HG03520 (cell line): ENCODE data around the gene RASEF.

ENCODE experiments used
- ATAC-seq: cut with Tn5 transposase; IDR thresholded peaks from one replicate; pipeline ENCODE4 v1.9.1; 2021; ENCODE audit warnings: mild to moderate bottlenecking, moderate library complexity; ENCODE audit not compliant: unreplicated experiment

Gene RASEF

GRCh38 chr9:83013867-83014605, 48.9 kb downstream of the RASEF start:
- no peak for ATAC-seq

- ATAC-seq, result no peak
Observed at GRCh38 chr9:83012922-83013838, 49.8 kb downstream of the RASEF start.

GRCh38 chr9:83012168-83012921, 50.6 kb downstream of the RASEF start:
- no peak for ATAC-seq

DNA sequence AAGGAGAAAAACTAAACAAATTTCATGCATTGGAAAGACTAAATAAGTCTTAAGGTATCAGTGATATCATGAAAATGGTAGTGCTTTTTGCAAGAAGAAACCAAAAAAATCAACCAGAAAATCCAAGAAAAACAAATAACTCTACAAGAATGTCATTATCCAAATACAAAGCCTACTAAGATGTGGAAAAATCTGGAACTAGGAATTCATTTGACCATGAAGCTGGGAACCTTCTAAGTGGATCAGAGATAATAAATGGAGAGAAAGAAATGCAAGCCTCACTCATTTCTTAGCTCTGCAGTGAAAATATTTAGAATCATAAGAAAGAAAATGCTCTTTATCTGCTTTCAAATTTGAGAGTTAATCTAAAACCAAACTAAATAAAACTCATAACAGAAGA, 51.3 kb downstream of the RASEF start:
- ATAC-seq, result no peak

DNA sequence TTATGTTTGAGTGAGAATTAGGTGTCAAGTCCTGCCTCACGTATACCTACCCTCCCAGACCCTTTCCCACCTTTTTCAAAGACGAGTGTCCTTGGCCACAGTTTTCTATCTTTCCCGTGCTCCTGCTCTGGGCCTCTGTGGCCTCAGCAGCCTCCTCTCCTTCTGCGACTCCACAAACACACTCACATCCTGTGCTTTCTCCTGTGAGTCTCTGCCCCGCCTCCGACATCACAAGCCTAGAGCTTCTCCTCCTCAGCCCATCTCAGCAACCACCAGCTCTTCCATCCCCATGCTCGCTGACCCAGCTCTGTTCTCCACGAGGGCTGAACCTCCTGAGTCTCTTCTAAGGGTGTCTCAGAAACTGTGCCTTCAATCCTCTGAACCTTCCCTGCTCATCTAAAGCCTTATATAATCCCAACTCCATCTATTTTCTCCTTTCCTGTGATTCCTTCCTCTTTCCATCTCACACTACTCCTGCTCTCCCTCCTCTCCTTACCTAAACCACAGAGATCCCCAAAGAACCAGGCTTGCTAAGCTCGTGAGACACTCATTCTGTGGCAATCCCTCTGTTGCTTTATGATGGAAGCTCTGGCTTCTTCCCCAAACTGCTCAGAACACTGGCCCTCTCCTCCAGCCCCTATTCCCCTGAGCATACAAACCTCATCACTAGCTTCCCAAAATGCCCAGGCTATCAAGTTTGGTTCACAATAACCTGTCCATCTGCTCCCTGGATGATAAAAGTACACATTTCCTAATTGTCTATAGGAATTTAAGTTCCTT, 55.2 kb downstream of the RASEF start:
- no peak for ATAC-seq

DNA sequence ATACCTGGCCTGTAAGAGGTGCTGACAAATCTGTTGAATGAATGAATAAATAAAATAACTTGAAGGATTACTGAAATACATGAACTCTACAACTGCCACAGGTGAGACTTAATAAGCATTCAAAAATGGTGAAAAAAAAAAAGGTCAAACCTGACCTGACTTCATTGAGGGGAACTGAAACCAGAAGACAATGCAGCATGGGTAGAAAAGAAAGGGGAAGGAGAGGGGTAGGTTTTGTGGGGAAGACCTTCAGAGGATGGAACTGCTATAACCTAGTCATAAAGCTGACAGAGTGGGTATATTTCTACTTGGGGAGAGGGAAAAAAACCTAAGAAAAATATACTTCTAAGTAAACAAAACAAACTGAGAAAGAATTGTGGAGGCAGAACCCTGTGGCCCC, 56.6 kb downstream of the RASEF start:
- no peak for ATAC-seq

DNA sequence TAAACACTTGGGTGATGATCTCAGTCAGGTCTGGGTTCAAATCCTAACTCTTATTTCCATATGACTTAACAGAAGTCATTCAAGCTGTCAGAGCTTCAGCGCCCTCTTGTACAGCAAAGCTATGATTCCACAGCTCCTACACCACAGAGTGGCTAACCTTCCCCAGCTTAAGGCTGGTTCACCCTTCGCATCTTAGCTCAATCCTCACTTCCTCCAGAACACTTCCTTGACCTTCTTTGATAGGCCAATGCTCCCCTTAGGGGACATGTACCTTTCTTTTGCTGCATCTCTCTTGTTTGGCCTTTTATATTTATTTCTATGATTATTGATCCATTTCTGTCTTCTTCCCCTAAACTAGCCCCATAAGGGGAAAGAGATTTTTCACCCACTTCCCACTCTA, 57.0 kb downstream of the RASEF start:
- no peak for ATAC-seq

GRCh38 chr9:83005361-83005760, 57.6 kb downstream of the RASEF start:
- no peak for ATAC-seq

DNA sequence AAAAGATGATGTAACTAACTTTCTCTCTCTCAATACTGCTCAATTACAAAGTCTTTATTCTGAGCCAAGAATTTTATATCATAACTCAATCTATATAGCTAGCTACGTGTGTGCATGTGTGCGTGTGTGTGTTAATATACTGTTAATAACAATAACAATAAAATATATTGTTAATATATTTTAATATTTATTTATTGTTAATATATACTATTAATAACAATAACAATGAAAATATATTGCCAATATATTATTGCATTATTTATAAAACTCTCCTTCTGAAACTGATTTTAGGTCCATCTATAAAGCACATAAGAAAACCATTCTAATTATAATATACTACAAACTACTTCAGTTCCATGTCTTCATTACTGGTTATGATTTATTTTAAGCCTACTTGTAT, 60.6 kb downstream of the RASEF start:
- ATAC-seq, result no peak

DNA sequence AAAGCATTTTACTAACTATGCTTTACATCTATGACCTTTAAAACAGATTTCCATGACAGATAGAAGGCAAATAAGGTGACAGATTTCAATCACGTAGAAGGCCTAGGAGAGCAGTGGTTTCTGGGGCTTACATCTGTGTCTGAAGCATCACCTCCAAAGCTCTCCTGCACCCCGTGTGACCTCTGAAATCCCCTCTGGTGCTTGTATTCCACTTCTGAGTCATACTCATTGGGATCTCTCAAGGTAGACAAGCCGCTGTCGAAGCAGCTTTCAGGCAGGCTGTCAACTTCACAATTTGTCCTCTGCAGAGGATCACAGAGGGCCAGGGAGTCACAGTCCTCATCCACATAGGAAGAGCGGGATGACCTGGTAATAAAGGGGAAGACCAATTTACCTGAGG, 62.2 kb downstream of the RASEF start:
- no peak for ATAC-seq

DNA sequence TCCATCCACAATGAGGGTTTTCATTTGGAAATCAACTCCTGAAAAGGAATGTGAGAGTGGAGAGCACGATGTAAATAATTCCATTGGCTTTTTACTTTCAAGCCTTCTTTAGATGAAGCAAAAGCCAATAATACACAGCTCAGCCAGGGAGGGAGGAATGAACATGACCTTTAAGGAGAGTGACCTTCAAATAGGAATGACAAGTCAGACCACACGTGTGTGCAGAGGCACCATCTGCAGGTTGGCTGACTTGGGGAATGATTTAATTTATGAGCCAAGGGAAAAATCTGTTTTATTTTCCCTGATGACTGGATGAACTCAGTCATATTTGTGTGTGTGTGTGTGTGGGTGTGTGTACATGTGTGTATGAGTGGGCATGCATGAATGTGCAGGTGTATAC, 64.5 kb downstream of the RASEF start:
- ATAC-seq, result no peak

DNA sequence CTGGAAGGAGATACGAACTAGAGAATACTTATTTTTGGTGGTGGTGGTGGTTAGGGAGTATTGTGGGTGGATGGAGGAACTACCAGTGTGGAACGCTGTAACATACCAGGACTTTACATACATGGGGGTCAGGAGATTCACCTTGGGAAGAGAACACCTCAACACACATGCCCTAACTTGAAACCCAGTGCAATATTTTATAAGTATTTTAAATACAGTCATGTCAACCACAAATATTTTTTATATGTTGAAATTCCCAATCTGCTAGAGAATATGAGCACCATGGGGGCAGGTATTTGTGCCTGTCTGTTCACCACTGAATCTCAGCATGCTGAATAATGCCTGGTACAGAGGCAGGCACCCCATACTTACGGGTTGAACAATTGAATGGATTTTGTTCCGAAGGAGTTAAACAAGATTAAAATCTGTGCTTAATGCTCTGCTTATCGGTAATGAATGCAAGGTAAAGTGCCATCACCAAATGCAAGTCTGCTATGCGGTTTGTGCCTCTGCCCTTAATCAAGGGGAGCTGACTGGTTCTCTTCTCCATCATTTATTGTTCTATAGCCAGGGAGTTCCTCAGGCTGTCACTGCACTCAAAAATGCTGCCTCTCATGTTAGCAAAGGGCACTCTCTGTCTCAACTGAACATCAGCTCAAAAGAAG, 65.3 kb downstream of the RASEF start:
- ATAC-seq, result no peak

DNA sequence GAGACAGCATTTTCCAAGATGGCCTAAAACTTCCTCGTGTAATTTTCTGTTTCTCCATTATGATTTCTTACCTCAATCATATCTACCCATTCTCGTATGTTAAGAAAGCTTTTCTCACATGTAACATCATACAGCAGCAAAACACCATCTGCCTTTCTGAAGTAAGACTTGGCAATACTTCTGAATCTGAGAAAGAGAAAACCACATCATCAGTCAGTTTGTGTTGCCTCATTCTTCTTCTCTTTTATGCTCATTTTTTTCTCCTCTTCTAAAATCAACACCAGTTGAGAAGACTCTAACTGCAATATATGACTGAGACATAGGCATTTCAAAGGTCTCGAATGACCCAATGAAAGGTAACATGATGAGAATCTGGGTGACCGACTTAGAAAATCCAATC, 66.0 kb downstream of the RASEF start:
- ATAC-seq, result no peak

DNA sequence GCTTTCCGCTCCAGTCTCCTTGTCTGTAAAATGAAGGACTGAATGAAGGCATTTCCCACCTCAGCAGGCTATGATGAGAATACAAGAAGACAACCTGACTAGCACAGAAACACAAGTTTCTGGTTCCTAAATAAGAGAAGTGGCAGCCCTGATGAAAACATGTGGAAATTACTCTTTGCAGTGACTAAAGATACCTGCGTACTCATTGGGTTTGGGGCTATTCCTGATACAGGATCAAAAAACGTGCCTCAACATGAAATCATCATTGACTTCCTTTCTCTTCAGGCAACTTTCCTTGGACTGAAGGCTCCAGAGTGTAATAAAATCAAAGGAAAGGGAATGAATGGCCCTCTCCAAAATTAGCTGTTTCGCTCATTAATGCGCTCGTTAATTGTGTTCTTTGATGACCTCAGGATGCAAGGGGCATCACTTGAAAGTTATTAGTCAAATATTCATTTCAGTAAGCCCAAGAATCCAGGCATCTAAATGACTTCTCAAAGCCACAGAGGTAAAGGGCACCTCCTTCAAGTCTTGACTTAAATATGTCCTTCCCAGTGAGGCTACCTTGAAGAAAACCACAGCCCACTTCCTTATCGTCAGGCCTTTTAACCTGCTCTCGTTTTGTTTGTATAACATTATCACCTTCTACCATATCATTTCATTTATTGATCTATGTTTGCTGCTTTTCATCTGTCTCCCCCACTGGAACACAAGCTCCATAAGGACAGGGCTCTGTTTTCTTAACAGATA, 68.9 kb downstream of the RASEF start:
- ATAC-seq, result no peak

DNA sequence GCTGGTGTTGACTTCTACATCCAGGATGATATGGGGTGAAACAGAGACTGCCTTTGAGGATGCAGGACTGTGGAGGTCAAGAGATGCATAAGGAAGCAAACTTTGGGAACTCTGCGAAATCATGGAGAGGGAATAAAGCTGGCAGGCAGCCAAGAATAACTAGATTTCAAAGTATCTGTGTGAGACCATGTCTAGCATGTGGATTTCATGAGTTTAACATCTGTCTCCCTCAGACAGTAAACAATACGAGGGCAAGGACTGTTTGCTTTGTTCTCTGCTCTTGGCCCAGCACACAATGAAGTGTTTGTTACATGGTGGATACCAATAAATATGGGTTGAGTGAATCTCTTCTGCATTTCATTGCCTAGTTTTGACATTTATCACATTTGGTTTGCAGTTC, 71.3 kb downstream of the RASEF start:
- no peak for ATAC-seq

- ATAC-seq, result no peak
Observed at GRCh38 chr9:82989929-82990328, 73.0 kb downstream of the RASEF start.

DNA sequence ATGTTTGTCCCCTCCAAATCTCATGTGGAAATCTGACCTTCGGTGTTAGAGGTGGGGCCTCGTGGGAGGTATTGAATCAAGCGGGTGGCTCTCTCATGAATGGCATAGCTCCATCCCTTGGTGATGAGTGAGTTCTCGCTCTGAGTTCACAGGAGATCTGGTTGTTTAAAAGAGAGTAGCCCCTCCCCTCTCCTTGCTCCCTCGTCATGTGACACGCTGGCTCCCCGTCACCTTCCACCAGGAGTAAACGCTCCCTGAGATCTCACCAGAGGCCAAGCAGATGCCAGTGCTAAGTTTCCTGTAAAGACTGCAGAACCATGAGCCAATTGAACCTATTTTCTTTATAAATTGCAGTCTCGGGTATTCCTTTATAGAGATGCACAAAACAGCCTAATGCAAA, 74.5 kb downstream of the RASEF start:
- no peak for ATAC-seq

- ATAC-seq, result no peak
Observed at GRCh38 chr9:82987370-82988189, 75.4 kb downstream of the RASEF start.

DNA sequence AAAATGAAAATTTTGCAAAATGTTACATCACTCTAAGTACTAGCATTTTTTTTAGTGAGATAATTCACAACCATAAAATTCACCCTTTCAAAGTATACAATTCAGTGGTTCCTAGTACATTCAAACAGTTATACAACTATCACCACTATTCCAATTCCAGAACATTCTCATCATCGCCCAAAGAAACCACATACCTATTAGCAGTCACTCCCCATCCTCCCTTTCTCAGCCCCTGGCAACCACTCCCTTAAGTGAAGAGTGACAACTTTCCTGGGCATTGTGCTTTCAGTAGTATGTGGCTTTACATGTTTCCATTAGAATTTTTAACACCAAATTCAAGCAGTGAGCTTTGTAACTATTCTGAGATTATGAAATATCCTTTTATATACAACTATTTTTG, 81.4 kb downstream of the RASEF start:
- no peak for ATAC-seq
